Eye (tissue), 1 donor: Measurements from ENCODE around the gene RPL10A.
A peak's percentile ranks its signal among the peaks of the same experiment; 100 is the strongest.
"Not testable (repeated sequence)": the region's sequence is repeated elsewhere in the genome, so short reads cannot be mapped to it uniquely, and the experiment has no call there.

Source experiments
- DNase-seq: peaks from one replicate; pipeline ENCODE4 v3.0.0-alpha.2; 2015

The RPL10A gene

DNA sequence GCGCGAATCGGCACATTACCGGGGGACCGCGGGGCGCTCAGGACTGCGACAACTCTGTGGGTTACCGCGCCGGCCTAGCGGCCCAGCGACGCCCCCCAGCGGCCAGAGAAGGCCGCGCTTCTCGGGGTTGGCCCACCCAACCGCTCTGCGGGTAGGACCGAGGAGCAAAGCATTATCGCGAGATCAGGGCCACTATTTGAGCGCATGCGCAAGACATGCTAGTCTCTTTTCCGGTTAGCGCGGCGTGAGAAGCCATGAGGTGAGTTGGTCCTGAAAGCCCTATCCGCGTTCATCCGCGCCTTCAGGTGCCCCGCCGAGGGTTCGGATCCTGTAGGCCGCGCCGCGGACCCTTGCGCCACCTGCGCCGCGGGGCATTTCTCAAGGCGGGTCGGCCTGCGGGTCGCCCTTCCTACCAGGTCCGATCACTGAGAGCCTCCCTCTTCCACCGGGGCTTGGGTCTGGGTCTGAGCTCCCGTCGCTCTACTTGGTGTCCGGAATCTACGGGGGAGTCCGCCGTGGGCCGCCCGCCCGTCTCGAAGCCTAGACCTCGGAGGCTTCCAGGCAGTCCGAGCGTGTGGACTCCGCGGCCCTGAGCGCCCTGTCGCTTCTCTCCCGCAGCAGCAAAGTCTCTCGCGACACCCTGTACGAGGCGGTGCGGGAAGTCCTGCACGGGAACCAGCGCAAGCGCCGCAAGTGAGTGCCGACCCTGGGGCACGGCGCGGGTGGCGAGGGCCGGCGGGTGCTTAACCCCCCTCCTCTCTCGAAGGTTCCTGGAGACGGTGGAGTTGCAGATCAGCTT, at the start of gene RPL10A:
RPL10A (plus strand) TSS at position 221 of the 799 bp plus-strand sequence; CDS start at position 255, 34 bp downstream.
- peak; percentile 100 for DNase-seq

DNA sequence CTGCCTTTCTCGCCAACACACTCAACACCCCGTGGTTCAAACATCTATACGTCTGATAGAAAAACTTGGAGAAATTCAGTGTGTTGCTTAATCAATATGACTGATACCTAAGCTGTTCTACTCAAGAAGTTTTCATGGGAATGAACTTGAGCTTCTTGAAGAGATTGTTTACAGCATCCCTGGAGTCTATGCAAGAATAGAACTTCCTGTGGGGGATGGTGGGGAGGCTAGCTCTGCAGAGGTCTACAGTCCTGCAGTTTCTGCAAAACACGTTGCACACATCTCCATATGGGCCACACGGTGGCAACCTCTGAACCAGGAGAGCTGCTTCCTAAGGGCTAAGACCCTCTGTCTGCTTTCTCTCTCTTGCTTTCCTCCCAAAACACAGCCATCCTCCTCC, 48.8 kb upstream of the RPL10A start:
- no peak for DNase-seq

DNA sequence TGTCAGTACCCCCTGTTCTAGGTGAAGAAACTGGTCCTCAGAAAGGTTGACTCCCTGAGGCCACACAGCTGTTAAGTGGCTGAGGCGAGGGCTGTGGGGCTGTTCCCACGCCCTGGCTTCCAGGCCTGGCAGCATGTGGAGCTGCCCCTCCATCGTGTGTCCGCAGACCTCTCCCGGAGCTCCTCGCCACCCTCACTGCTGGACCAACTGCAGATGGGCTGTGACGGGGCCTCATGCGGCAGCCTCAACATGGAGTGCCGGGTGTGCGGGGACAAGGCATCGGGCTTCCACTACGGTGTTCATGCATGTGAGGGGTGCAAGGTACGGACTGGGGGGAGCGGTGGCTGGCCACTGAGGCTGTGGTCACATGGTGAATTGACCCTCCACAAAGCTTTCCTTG, 48.2 kb upstream of the RPL10A start:
- no peak for DNase-seq

DNA sequence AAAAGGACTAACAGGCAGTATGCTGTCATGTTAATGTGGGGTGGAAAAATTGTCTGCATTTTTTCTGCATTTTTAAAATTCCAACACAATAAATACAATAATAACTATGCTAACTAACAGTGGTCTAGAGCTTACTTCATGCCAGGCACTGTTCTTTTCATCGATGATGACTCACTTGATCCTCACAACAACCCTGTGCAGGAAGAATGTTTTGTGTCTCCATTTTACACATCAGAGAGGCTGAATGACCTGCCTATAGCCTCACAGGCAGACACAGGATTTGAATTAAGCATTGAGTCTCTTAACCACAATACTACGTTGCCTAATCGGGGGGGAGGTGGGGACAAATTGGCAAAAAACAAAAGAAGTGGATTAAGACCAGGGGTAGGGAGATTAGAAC, 42.9 kb upstream of the RPL10A start:
- DNase-seq = peak; percentile 14

DNA sequence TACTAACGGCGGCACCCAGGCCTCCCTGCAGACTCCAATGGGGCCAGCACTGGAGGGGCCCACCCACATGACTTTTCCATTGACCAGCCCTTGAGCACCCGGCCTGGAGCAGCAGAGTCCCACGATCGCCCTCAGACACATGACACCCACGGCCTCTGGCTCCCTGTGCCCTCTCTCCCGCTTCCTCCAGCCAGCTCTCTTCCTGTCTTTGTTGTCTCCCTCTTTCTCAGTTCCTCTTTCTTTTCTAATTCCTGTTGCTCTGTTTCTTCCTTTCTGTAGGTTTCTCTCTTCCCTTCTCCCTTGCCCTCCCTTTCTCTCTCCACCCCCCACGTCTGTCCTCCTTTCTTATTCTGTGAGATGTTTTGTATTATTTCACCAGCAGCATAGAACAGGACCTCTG, 42.1 kb upstream of the RPL10A start:
- no peak for DNase-seq

DNA sequence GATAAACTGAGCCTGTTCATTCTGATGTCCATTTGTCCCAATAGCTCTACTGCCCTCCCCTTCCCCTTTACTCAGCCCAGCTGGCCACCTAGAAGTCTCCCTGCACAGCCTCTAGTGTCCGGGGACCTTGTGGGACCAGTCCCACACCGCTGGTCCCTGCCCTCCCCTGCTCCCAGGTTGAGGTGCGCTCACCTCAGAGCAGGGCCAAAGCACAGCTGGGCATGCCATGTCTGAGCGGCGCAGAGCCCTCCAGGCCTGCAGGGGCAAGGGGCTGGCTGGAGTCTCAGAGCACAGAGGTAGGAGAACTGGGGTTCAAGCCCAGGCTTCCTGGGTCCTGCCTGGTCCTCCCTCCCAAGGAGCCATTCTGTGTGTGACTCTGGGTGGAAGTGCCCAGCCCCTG, 40.8 kb upstream of the RPL10A start:
- no peak for DNase-seq

DNA sequence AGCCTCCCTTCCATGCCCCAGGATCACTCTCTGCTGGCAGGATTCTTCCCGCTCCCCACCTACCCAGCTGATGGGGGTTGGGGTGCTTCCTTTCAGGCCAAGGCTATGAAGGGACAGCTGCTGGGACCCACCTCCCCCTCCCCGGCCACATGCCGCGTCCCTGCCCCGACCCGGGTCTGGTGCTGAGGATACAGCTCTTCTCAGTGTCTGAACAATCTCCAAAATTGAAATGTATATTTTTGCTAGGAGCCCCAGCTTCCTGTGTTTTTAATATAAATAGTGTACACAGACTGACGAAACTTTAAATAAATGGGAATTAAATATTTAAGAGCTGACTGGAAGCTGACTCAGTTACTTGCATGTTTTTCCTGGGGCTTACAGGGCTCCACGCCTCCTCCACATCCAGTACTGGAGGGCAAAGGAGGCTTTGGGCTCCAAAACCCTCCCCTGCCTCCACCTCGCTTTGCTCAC, 40.3 kb upstream of the RPL10A start:
- DNase-seq = no peak

DNA sequence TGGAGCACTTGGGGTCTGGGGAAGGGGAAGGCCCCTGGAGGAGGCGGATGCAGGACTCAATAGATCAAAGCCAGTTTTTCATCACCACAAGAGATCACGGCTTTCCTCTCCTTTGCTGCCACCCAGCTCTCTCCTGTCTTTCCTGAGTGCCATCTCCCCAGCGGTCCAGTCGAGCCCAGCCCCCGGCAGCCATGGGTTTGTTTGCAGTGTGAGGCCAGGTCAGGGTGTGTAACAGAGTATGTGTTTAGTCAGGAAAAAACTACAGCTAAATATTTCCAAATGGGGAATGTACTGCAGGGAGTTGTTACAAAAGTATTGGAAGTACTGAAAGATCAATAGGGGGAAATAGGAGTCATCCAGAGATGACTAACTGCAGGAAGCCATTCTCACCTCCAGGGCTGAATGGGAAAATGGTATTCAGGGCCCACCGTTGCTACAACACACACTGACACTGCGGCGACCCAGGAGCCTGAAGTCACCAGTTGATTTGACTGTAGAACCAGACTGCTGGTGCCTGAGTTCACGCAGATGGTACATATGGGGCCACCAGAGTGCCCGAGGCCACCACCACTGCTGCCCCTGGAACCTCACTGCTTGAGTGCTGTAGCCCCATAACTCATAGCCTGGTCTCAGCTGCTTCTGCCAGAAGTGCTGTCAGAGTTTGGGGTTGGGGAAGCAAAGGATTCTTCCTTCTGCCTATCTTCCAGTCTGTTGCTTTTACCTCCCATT, 39.6 kb upstream of the RPL10A start:
- no peak for DNase-seq

DNA sequence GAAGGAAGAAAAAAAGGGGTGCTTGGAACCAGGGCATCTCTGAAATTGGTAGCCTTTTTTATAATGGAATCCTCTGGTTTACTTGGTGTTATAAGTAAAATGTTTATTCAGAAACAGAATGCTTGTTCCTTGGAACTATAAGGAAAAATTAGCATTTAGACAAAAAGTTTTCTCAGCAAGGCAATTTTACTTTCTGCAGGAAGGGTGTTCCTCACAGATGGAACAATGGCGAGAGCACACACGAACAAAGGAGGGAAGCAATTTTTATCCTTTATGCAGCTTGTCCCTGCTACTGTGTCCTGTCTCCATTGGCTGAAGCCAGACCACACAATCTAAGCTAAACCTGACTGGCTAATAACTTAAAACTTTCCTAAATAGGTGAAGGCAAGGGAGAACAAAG, 38.7 kb upstream of the RPL10A start:
- DNase-seq = no peak

DNA sequence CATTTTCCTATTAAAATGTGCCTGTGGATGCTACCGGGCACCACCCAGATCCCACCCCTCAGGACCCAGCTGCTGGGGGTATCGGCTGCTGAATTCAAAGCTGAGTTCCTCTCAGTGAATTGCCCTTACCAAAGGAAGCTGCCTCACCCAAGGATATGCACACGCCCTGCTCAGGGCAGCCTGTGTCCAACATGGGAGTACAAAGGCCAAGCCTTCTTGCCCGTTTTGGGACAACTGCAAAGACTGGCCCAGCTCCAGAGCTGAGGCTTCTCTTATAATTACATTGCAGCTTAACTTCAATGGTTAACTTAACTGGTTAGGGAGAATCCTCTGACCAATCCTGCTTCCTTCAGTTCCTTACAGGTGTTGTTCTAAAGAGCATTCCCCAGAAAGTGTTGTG, 35.9 kb upstream of the RPL10A start:
- DNase-seq = no peak

DNA sequence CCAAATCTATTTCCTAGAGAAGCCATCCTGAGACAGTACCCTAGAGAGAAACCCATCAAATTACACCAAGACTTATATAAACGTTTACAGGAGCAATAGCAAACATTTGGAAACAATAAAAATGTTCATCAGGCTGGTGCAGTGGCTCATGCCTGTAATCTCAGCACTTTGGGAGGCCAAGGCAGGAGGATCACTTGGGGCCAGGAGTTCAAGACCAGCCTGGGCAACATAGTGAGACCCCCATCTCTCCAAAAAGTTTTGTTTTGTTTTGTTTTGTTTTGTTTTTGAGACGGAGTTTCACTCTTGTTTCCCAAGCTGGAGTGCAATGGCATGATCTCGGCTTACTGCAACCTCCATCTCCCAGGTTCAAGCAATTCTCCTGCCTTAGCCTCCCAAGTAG, 35.5 kb upstream of the RPL10A start:
- not testable (repeated sequence) for DNase-seq

DNA sequence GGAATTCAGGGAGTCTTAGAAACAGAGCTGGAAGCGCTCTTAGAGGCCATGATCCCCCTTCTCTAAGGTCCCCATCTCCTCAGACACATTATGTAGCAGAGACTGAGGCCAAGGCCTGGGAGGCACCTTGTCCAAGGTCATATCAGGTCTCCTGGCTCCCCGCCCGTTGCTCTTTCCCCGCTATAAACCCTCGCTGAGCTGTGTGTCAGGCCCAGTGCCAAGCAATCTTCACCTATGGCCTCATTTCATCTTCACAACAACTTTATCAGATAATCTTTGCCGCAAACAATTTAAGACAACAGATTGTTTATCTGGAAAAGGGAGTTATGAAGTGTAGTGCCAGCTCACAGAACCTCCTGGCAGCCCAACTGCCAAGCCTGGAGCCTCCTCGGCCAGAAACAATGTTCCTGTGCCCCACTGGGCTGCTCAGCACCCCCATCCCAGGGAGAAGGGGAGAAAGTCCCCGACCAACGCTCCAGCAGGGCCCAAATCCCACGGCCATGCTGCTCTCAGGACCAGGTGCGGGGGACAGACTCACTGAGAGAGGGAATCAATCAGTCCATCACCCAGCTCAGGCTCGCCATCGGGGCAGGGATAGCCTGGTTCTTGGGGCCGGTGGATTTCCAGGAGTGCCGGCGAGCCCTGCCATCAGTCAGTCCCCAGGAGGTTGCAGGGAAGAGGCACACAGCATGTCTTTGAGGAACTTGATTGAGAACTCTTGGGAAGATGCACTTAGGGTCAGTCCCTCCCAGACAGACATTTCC, 32.9 kb upstream of the RPL10A start:
- no peak for DNase-seq

DNA sequence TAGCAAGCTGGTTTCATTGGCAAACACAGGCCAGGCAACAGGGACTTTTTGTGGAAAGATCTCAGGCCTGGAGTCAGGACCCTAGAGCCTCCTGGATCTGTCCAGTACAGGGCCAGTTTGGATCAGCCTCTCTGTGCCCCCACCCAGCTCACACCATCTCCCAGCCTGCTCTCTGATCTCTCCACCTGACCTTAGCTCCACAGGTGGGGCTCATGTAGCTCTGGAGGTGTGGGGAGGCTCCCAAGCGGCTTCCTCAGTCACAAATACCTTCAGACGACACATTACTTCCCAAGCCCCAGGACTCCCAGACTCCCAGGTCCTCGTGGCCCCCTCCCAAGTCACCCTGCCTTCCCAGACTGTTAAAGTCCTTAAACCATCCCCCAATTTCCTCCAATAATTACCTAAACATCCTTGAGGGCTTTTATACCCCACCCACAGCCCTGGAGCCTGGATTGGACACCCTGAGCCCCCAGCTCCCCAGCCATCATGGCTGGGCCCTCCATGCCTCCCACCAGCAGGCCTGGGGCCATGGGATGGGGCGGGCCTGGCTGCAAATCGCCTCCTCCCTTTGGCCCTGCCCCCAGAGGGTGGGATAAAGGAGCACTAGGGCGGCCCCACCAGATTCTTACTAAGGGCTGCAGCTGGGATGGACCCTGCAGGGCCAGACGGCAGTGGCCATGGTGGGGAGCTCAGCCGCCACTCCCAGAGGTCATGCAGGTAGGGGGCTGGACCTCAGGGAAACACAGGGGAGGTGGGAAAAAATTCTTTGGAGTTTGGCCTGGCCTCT, 31.9 kb upstream of the RPL10A start:
- no peak for DNase-seq

DNA sequence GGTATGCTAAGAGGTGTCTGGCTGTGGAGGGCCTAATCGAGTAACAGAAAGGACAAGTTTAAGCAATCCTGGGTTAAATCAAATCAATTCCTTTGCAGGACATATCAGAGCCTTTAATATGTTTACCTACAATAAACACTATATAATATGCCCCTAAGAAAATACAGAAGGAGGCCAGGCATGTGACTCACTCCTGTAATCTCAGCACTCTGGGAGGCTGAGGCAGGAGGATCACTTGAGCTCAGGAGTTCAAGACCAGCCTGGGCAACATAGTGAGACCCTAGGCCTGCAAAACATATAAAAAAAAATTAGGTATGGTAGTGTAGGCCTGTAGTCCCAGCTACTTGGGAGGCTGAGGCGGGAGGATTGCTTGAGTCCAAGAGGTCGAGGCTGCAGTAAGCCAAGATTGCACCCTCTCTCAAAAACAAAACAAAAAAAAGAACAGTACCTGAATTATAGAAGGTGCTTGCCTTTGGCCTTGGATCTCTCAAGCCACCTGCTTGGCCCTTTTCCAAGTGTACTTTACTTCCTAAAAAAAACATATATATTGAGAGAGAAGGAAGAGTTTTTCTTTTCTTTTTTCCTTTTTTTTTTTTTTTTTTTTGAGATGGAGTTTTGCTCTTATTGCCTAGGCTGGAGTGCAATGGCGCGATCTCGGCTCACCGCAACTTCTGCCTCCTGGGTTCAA, 29.7 kb upstream of the RPL10A start:
- not testable (repeated sequence) for DNase-seq

DNA sequence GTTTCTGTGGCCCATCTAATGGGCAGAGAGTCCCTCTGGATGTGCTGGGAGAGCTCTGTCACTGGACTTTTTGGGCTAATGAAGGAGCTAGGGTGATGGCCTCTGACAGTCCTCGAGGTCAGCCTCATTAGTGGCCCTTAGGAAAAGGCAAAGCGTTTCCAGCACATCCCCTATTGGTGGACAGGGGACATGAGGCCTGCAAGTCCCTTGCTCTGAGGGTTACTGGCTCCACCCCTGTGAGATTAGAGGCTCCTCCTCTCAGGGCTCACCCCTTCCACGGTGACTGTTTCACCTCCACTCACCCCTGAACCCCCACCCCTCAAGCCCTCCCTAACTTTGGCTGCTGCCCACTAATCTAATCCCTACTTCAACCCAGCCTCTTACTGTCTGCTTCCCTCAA, 28.9 kb upstream of the RPL10A start:
- no peak for DNase-seq

DNA sequence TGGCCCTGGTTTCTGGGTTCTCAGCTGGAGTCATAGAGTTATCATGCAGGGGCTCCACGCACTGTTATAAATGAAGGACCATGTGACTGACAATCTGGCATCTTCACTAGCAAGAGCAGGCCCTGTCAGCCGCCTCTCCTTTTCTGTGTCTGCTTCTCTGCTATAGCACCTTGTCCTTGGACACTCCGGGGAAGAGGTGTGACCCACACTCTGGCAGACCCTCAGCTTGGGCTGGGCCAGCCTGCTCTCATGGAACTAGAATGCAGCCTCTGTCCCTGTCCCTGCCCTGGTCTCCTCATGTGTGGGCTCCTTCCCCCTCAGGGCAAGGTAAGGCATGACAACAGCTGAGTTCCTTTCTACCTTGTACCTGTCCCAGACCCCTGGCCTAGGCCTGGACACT, 27.0 kb upstream of the RPL10A start:
- DNase-seq = no peak

DNA sequence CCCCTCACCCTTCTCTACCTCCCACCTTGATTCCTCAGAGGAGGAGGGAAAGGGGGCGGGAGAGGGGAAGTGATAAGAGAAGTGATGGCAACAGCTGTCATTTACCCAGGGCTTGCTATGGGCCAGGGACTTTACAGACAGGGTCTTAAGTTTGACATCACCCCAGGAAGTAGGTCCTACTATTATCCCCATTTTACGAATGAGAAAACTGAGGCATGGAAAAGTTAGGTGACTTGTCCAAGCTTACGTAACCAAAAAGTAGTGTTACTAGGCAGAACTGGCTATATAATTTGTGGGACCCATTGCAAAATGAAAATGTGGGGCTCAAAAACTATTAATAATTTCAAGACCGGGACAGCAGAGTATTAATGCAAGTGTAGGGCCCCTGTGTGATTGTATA, 26.6 kb upstream of the RPL10A start:
- DNase-seq = no peak

DNA sequence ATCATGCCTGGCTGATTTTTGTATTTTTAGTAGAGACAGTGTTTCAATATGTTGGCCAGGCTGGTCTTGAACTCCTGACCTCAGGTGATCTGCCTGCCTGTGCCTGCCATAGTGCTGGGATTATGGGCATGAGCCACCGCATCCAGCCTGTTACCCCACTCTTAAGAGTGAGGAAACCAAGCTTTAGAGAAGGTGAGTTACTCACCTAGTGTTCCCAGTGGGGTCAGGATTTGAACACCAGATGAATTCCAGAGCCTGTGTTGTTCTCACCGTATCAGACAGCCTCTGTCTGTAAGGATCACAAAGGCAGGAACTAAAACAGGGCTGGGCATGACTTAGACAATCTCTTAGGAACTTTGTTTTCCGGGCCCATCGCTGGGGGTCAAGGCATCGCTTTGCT, 25.5 kb upstream of the RPL10A start:
- no peak for DNase-seq

DNA sequence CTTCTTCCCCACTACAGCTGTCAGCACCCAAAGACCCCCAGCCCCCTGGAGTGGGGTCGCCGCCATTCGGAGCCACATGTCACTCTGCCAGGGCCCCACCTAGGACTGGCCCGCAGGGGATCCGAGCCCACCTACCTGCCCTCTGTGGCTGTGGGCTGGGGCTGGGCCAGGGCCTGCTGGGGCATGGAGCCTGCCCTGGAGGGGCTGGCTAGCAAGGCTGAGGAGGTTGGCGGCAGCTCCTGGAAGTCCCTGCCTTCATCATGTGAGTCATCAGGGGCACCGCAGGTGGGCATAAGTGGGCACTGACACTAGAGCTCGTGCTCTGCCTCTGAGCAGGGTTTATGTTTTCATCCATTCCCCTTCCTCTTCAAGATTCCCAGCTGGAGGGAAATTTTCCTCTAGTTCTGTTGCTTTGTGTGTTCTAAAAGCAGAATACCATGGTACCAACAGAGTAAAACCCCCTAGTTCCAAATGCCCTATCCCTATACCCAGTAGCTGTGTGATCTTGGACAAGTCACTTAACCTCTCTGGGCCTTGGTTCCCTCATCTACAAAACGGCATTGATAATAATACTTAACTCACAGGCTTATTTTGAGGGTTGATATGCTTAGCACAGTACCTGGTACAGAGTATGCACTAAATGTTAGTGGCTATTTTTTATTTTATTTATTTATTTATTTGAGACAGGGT, 24.7 kb upstream of the RPL10A start:
- no peak for DNase-seq

DNA sequence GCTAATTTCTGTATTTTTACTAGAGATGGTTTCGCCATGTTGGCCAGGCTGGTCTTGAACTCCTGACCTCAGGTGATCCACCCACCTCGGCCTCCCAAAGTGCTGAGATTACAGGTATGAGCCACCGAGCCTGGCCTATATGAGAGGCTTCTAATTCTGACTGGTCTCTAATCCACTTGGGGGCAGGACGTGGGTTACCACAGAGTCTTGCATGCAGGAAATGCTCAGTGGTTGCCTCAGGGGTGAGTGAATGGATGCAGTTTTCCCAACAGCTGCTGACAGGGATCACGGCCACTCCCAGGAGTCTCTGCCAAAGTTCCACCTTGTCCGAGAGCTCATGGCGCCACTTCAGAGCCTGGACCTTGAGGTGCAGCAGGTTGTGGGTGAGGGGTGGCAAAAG, 22.5 kb upstream of the RPL10A start:
- DNase-seq = no peak

DNA sequence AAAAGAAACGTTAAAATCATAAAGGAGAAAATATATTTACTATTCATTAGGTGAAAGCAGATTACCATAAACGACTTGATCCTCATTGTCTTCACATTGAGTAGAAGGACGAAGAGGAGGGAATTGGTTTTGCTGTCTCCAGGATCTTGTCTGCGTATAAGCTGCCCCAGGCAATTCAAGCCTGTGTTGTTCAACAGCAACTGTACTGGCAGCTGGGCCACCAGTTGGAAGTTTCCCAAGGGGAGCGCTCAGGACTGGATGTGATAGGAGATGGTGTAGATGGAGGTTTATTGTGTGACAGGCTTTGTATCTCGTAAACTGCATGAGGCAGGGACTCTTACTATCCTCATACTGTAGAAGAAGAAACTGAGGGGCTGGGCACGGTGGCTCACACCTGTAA, 20.0 kb upstream of the RPL10A start:
- DNase-seq = peak; percentile 29
